HEK293 (cell line): ENCODE results near the gene CLIC4.

Experiments
- BCL11A ChIP-seq: fragments of 450-650 bp; formaldehyde crosslinking; IDR thresholded peaks from 2 replicates; pipeline ENCODE4 v1.5.1; 2016; ENCODE audit warnings: low read depth, missing biosample characterization, missing genetic modification characterization
- BCL11B ChIP-seq: fragments of 450-650 bp; formaldehyde crosslinking; IDR thresholded peaks from 2 replicates; pipeline ENCODE4 v1.5.1; 2016; ENCODE audit warnings: low read depth, missing biosample characterization, missing genetic modification characterization
- CTCF ChIP-seq: fragments of 450-650 bp; formaldehyde crosslinking; IDR thresholded peaks from 2 replicates; pipeline ENCODE4 v1.5.1; 2016; ENCODE audit warnings: missing biosample characterization, missing genetic modification characterization
- EGR2 ChIP-seq: fragments of 450-650 bp; formaldehyde crosslinking; IDR thresholded peaks from 2 replicates; pipeline ENCODE4 v1.5.1; 2016; ENCODE audit warnings: low read depth, missing biosample characterization, missing genetic modification characterization
- GLIS2 ChIP-seq: fragments of 450-650 bp; formaldehyde crosslinking; IDR thresholded peaks from 2 replicates; pipeline ENCODE4 v1.5.1; 2016; ENCODE audit warnings: missing biosample characterization, missing genetic modification characterization
- HIC1 ChIP-seq: fragments of 450-650 bp; formaldehyde crosslinking; IDR thresholded peaks from 2 replicates; pipeline ENCODE4 v1.5.1; 2016; ENCODE audit warnings: missing biosample characterization, missing genetic modification characterization
- WT1 ChIP-seq: fragments of 450-650 bp; formaldehyde crosslinking; IDR thresholded peaks from 2 replicates; pipeline ENCODE4 v1.5.1; 2016; ENCODE audit warnings: missing biosample characterization, missing genetic modification characterization
- ZBTB26 ChIP-seq: fragments of 450-650 bp; formaldehyde crosslinking; optimal IDR thresholded peaks from 2 replicates; pipeline ENCODE3; 2016; ENCODE audit warnings: missing biosample characterization, mild to moderate bottlenecking, missing genetic modification characterization
- ZBTB48 ChIP-seq: fragments of 450-650 bp; formaldehyde crosslinking; IDR thresholded peaks from 2 replicates; pipeline ENCODE4 v1.5.1; 2016; ENCODE audit warnings: missing biosample characterization, missing genetic modification characterization
- ZEB2 ChIP-seq: fragments of 450-650 bp; formaldehyde crosslinking; IDR thresholded peaks from 2 replicates; pipeline ENCODE4 v1.5.1; 2016; ENCODE audit warnings: missing biosample characterization, missing genetic modification characterization
- ZFP69B ChIP-seq: fragments of 450-650 bp; formaldehyde crosslinking; IDR thresholded peaks from 2 replicates; pipeline ENCODE4 v1.5.1; 2016; ENCODE audit warnings: missing biosample characterization, missing genetic modification characterization
- ZNF157 ChIP-seq: fragments of 450-650 bp; formaldehyde crosslinking; IDR thresholded peaks from 2 replicates; pipeline ENCODE4 v1.5.1; 2016; ENCODE audit warnings: missing biosample characterization, missing genetic modification characterization
- ZNF175 ChIP-seq: fragments of 450-650 bp; formaldehyde crosslinking; IDR thresholded peaks from 2 replicates; pipeline ENCODE4 v1.5.1; 2016; ENCODE audit warnings: missing biosample characterization, missing genetic modification characterization
- ZNF211 ChIP-seq: fragments of 450-650 bp; formaldehyde crosslinking; IDR thresholded peaks from 2 replicates; pipeline ENCODE4 v1.5.1; 2016; ENCODE audit warnings: low read depth, missing biosample characterization, missing genetic modification characterization
- ZNF302 ChIP-seq: fragments of 450-650 bp; formaldehyde crosslinking; IDR thresholded peaks from 2 replicates; pipeline ENCODE4 v1.5.1; 2016; ENCODE audit warnings: missing biosample characterization, missing genetic modification characterization, low read depth
- ZNF341 ChIP-seq: fragments of 450-650 bp; formaldehyde crosslinking; IDR thresholded peaks from 2 replicates; pipeline ENCODE4; 2016; ENCODE audit warnings: low read depth, missing biosample characterization, missing genetic modification characterization
- ZNF394 ChIP-seq: fragments of 450-650 bp; formaldehyde crosslinking; IDR thresholded peaks from 2 replicates; pipeline ENCODE4 v1.5.1; 2016; ENCODE audit warnings: missing biosample characterization, missing genetic modification characterization, mild to moderate bottlenecking, moderate library complexity, borderline replicate concordance
- ZNF423 ChIP-seq: fragments of 450-650 bp; formaldehyde crosslinking; IDR thresholded peaks from 2 replicates; pipeline ENCODE4 v1.5.1; 2016; ENCODE audit warnings: missing biosample characterization, missing genetic modification characterization
- ZNF501 ChIP-seq: fragments of 450-650 bp; formaldehyde crosslinking; IDR thresholded peaks from 2 replicates; pipeline ENCODE4 v1.5.1; 2016; ENCODE audit warnings: missing biosample characterization, missing genetic modification characterization
- ZNF561 ChIP-seq: fragments of 450-650 bp; IDR thresholded peaks from 2 replicates; pipeline ENCODE4 v1.5.1; 2018; ENCODE audit warnings: missing biosample characterization, missing genetic modification characterization, borderline replicate concordance
- ZNF580 ChIP-seq: fragments of 450-650 bp; formaldehyde crosslinking; IDR thresholded peaks from 2 replicates; pipeline ENCODE4 v1.5.1; 2016; ENCODE audit warnings: missing biosample characterization, missing genetic modification characterization
- ZNF658 ChIP-seq: fragments of 450-650 bp; formaldehyde crosslinking; IDR thresholded peaks from 2 replicates; pipeline ENCODE4; 2016; ENCODE audit warnings: missing biosample characterization, missing genetic modification characterization
- TF ChIP-seq, protein P1 (sequence below): fragments of 450-650 bp; formaldehyde crosslinking; IDR thresholded peaks from 2 replicates; pipeline ENCODE4 v1.5.1; 2016; ENCODE audit warnings: missing biosample characterization, missing genetic modification characterization
- TF ChIP-seq, protein P2 (sequence below): fragments of 450-650 bp; formaldehyde crosslinking; IDR thresholded peaks from 2 replicates; pipeline ENCODE4; 2016; ENCODE audit warnings: missing biosample characterization, missing genetic modification characterization
- TF ChIP-seq, protein P3 (sequence below): fragments of 450-650 bp; IDR thresholded peaks from 2 replicates; pipeline ENCODE4 v1.5.1; 2018; ENCODE audit warnings: missing biosample characterization, mild to moderate bottlenecking, missing genetic modification characterization
- TF ChIP-seq, protein P4 (sequence below): fragments of 450-650 bp; formaldehyde crosslinking; IDR thresholded peaks from 2 replicates; pipeline ENCODE4 v1.5.1; 2017; ENCODE audit warnings: missing biosample characterization, mild to moderate bottlenecking, missing genetic modification characterization, moderate library complexity

The CLIC4 gene

DNA sequence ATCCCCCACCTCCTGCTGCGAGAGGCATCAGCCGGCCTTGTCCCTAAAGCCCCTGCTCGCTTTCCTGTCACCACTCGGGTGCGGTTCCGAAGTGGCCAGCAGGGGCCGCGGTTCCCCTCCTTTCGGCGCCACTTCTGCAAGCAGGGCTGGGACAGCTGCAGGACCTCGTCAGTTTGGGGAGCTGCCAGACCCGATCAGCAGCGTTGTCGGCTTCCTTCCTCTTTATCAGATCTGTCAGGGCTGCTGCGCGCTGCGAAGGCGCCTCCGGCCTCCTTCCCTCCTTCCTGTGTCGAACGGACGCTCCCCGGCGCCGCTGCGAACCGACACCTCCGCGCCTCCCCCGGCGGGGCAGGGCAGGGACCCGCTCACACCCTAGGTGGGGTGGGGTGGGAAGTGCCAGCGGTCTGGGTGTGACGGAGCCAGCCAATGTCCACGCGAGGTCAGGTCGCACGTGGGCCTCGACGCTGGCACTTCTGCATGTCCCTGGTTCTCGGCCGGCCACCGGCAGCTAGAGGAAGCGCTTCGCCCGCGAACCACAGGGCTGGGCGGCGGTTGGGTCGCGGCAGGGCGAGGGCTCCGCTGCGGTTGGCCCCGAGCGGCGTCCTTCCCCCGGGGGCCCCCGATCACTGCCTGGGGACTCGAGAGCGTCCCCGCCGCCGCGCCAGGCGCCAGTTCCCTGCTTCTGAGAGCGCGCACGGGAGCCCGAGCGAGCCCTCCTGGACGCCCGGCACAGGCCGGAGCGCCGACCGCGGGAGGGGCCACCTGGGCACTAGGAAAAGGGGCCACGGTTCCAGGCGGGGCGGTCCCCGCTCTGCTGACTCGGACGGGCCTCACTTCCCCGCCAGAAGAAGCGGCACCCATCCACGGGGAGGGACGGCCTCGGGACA lies 103.0 kb downstream of the CLIC4 start (continued):
- TF ChIP-seq CTCF = peak; percentile 95
- peak; percentile 56; the same call in 1 of the 2 replicates for TF ChIP-seq WT1 (tag by site-specific recombination)
- peak; percentile 89 for TF ChIP-seq ZBTB26 (tag by site-specific recombination)
- peak; percentile 73 for TF ChIP-seq GLIS2 (tag by site-specific recombination)
- peak; percentile 94 for TF ChIP-seq ZBTB48 (tag by site-specific recombination)
- TF ChIP-seq, protein P1, sequence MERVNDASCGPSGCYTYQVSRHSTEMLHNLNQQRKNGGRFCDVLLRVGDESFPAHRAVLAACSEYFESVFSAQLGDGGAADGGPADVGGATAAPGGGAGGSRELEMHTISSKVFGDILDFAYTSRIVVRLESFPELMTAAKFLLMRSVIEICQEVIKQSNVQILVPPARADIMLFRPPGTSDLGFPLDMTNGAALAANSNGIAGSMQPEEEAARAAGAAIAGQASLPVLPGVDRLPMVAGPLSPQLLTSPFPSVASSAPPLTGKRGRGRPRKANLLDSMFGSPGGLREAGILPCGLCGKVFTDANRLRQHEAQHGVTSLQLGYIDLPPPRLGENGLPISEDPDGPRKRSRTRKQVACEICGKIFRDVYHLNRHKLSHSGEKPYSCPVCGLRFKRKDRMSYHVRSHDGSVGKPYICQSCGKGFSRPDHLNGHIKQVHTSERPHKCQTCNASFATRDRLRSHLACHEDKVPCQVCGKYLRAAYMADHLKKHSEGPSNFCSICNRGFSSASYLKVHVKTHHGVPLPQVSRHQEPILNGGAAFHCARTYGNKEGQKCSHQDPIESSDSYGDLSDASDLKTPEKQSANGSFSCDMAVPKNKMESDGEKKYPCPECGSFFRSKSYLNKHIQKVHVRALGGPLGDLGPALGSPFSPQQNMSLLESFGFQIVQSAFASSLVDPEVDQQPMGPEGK (tag by site-specific recombination) = peak; percentile 82
- TF ChIP-seq, protein P2, sequence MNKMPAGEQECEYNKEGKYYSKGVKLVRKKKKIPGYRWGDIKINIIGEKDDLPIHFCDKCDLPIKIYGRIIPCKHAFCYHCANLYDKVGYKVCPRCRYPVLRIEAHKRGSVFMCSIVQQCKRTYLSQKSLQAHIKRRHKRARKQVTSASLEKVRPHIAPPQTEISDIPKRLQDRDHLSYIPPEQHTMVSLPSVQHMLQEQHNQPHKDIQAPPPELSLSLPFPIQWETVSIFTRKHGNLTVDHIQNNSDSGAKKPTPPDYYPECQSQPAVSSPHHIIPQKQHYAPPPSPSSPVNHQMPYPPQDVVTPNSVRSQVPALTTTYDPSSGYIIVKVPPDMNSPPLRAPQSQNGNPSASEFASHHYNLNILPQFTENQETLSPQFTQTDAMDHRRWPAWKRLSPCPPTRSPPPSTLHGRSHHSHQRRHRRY (tag by site-specific recombination) = no peak
- TF ChIP-seq ZEB2 (tag by site-specific recombination) = peak; percentile 86
- TF ChIP-seq, protein P3, sequence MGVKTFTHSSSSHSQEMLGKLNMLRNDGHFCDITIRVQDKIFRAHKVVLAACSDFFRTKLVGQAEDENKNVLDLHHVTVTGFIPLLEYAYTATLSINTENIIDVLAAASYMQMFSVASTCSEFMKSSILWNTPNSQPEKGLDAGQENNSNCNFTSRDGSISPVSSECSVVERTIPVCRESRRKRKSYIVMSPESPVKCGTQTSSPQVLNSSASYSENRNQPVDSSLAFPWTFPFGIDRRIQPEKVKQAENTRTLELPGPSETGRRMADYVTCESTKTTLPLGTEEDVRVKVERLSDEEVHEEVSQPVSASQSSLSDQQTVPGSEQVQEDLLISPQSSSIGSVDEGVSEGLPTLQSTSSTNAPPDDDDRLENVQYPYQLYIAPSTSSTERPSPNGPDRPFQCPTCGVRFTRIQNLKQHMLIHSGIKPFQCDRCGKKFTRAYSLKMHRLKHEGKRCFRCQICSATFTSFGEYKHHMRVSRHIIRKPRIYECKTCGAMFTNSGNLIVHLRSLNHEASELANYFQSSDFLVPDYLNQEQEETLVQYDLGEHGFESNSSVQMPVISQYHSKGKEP (tag by site-specific recombination) = peak; percentile 74
- peak; percentile 47; the same call in 1 of the 2 replicates for TF ChIP-seq EGR2 (tag by site-specific recombination)
- TF ChIP-seq ZNF658 (tag by site-specific recombination) = no peak
- TF ChIP-seq ZNF302 (tag by site-specific recombination) = no peak
- peak; percentile 58; the same call in 1 of the 2 replicates for TF ChIP-seq ZNF394 (tag by site-specific recombination)
- TF ChIP-seq ZNF561 (tag by site-specific recombination) = peak; percentile 26; the same call in 1 of the 2 replicates
- no peak for TF ChIP-seq ZNF157 (tag by site-specific recombination)
- TF ChIP-seq ZNF580 (tag by site-specific recombination) = no peak
- TF ChIP-seq ZNF211 (tag by site-specific recombination) = no peak
- 0 out of 2 replicates have a peak, but pooled peaks have one; percentile 58 for TF ChIP-seq BCL11A (tag by site-specific recombination)
- TF ChIP-seq ZNF341 = peak; percentile 60
- TF ChIP-seq HIC1 (tag by site-specific recombination) = peak; percentile 84
- TF ChIP-seq BCL11B (tag by site-specific recombination) = no peak
- 0 out of 2 replicates have a peak, but pooled peaks have one; percentile 4 for TF ChIP-seq ZNF423 (tag by site-specific recombination)
- peak; percentile 91; the same call in 1 of the 2 replicates for TF ChIP-seq ZNF501 (tag by site-specific recombination)
- TF ChIP-seq, protein P4, sequence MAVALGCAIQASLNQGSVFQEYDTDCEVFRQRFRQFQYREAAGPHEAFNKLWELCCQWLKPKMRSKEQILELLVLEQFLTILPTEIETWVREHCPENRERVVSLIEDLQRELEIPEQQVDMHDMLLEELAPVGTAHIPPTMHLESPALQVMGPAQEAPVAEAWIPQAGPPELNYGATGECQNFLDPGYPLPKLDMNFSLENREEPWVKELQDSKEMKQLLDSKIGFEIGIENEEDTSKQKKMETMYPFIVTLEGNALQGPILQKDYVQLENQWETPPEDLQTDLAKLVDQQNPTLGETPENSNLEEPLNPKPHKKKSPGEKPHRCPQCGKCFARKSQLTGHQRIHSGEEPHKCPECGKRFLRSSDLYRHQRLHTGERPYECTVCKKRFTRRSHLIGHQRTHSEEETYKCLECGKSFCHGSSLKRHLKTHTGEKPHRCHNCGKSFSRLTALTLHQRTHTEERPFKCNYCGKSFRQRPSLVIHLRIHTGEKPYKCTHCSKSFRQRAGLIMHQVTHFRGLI (tag by site-specific recombination) = peak; percentile 76
- TF ChIP-seq ZFP69B (tag by site-specific recombination) = peak; percentile 44; the same call in 1 of the 2 replicates
- no peak for TF ChIP-seq ZNF175
